Globus pallidus (tissue), 1 donor: ENCODE data around the gene GMIP.
A peak's percentile ranks its signal among the peaks of the same experiment; 100 is the strongest.
"Not testable (repeated sequence)": the region's sequence is repeated elsewhere in the genome, so short reads cannot be mapped to it uniquely, and the experiment has no call there.

Source experiments
- DNase-seq: peaks from one replicate; pipeline ENCODE4 v3.0.0-alpha.2; 2015; ENCODE audit warnings: low spot score

Gene GMIP

GRCh38 chr19:19643158-19644053 is at the start of gene GMIP:
GMIP (minus strand) TSS chr19:19643657; CDS start chr19:19643529, 128 bp downstream.
- DNase-seq = no peak

- no peak for DNase-seq
Measured at GRCh38 chr19:19691683-19692082, 48.2 kb upstream of the GMIP start.

GRCh38 chr19:19689023-19689422 is 45.6 kb upstream of the GMIP start:
- DNase-seq = not testable (repeated sequence)

- no peak for DNase-seq
Measured at GRCh38 chr19:19687090-19687489, 43.6 kb upstream of the GMIP start.

GRCh38 chr19:19686580-19686979 is 43.1 kb upstream of the GMIP start:
- no peak for DNase-seq

GRCh38 chr19:19686119-19686518 is 42.7 kb upstream of the GMIP start:
- DNase-seq = not testable (repeated sequence)

- no peak for DNase-seq
Measured at GRCh38 chr19:19679176-19680073, 36.0 kb upstream of the GMIP start.

- no peak for DNase-seq
Measured at GRCh38 chr19:19677579-19677978, 34.1 kb upstream of the GMIP start.

GRCh38 chr19:19674315-19674714 is 30.9 kb upstream of the GMIP start:
- DNase-seq = no peak

GRCh38 chr19:19672816-19673215 is 29.4 kb upstream of the GMIP start:
- no peak for DNase-seq

- no peak for DNase-seq
Measured at GRCh38 chr19:19670070-19670551, 26.7 kb upstream of the GMIP start.

- DNase-seq = peak; percentile 94
Measured at GRCh38 chr19:19668230-19669012, 25.0 kb upstream of the GMIP start, which contains the start of gene ZNF101. ZNF101 (plus strand) TSS chr19:19668839; CDS start chr19:19668964, 125 bp downstream.

GRCh38 chr19:19665420-19665948 is 22.0 kb upstream of the GMIP start:
- not testable (repeated sequence) for DNase-seq

- DNase-seq = peak; percentile 98
Measured at GRCh38 chr19:19663256-19664120, 20.0 kb upstream of the GMIP start, which contains the start of gene ATP13A1. ATP13A1 (minus strand) TSS chr19:19663676; CDS start chr19:19663666, 10 bp downstream.

- no peak for DNase-seq
Measured at GRCh38 chr19:19662871-19663255, 19.4 kb upstream of the GMIP start.

GRCh38 chr19:19662344-19662743 is 18.9 kb upstream of the GMIP start:
- no peak for DNase-seq

- no peak for DNase-seq
Measured at GRCh38 chr19:19661675-19662251, 18.3 kb upstream of the GMIP start.

GRCh38 chr19:19661141-19661674 is 17.8 kb upstream of the GMIP start:
- DNase-seq = no peak

- DNase-seq = no peak
Measured at GRCh38 chr19:19659646-19660245, 16.3 kb upstream of the GMIP start.
